ENCODE measurements around the gene AGPAT2. TPM values are rescaled to one million over a fixed set of nuclear protein-coding genes. Genes with fewer than 3 reads are reported as not detected.

Gene AGPAT2
- total RNA-seq, 1 donor from 2014 or later, result 53.8 TPM

GRCh38 chr9:136720251-136720897, 33.1 kb upstream of the AGPAT2 start:
- DNase-seq (ENCODE audit: low read depth), result no peak

- no peak for DNase-seq (ENCODE audit: low read depth)
These were observed 32.1 kb upstream of the AGPAT2 start for GRCh38 chr9:136719195-136719880.

GRCh38 chr9:136718345-136719194, 31.3 kb upstream of the AGPAT2 start:
- no peak for DNase-seq (ENCODE audit: low read depth)

- DNase-seq (ENCODE audit: low read depth), result no peak
These were observed 30.1 kb upstream of the AGPAT2 start for GRCh38 chr9:136717399-136717798.

GRCh38 chr9:136714893-136715274, 27.6 kb upstream of the AGPAT2 start:
- no peak for DNase-seq (ENCODE audit: low read depth)

- DNase-seq (ENCODE audit: low read depth), result no peak
These were observed 27.0 kb upstream of the AGPAT2 start for GRCh38 chr9:136714096-136714892.

- no peak for DNase-seq (ENCODE audit: low read depth)
These were observed 26.3 kb upstream of the AGPAT2 start for GRCh38 chr9:136713550-136713949.

- DNase-seq (ENCODE audit: low read depth), result no peak
These were observed 25.7 kb upstream of the AGPAT2 start for GRCh38 chr9:136712690-136713544.

- no peak for DNase-seq (ENCODE audit: low read depth)
These were observed 24.8 kb upstream of the AGPAT2 start, which contains the start of gene DIPK1B for GRCh38 chr9:136711751-136712689. Gene DIPK1B, plus strand, starts transcription at chr9:136712572. Its CDS starts 94 bp downstream, at chr9:136712666.

- DNase-seq (ENCODE audit: low read depth), result peak; percentile 44
These were observed 24.0 kb upstream of the AGPAT2 start for GRCh38 chr9:136711219-136711648.

GRCh38 chr9:136710543-136710942, 23.3 kb upstream of the AGPAT2 start:
- DNase-seq (ENCODE audit: low read depth), result no peak

- no peak for DNase-seq (ENCODE audit: low read depth)
These were observed 22.3 kb upstream of the AGPAT2 start for GRCh38 chr9:136709454-136710109.

GRCh38 chr9:136707849-136708517, 20.7 kb upstream of the AGPAT2 start:
- DNase-seq (ENCODE audit: low read depth), result no peak

GRCh38 chr9:136707011-136707410, 19.8 kb upstream of the AGPAT2 start:
- DNase-seq (ENCODE audit: low read depth), result no peak

- DNase-seq (ENCODE audit: low read depth), result no peak
These were observed 18.3 kb upstream of the AGPAT2 start for GRCh38 chr9:136705564-136705963.

- peak; percentile 34 for DNase-seq (ENCODE audit: low read depth)
These were observed 17.5 kb upstream of the AGPAT2 start for GRCh38 chr9:136704741-136705140.

GRCh38 chr9:136703276-136703860, 16.1 kb upstream of the AGPAT2 start:
- no peak for DNase-seq (ENCODE audit: low read depth)

GRCh38 chr9:136701668-136702053, 14.4 kb upstream of the AGPAT2 start:
- no peak for DNase-seq (ENCODE audit: low read depth)

Data from renal cortical epithelial cell (primary cell).